WTC11 (cell line): Measurements from ENCODE around the gene MOB2.

Source experiments
- CTCF ChIP-seq: fragments of 200-600 bp; IDR thresholded peaks from 2 replicates; pipeline ENCODE4 v1.8.0; 2022; ENCODE audit warnings: antibody characterized with exemption
- E2F5 ChIP-seq: sonication (generic); formaldehyde crosslinking; IDR thresholded peaks from 2 replicates; pipeline ENCODE4 v1.8.1; 2022; ENCODE audit warnings: mild to moderate bottlenecking, moderate library complexity, missing genetic modification reagents
- JAZF1 ChIP-seq: fragments of 250-450 bp; sonication (Bioruptor Pico); IDR thresholded peaks from 2 replicates; pipeline ENCODE4 v1.9.0; 2021; ENCODE audit warnings: moderate library complexity, mild to moderate bottlenecking, inconsistent platforms
- JUN ChIP-seq: sonication (generic); formaldehyde crosslinking; IDR thresholded peaks from 2 replicates; pipeline ENCODE4 v1.8.0; 2023; ENCODE audit warnings: mild to moderate bottlenecking, missing genetic modification reagents
- KAT7 ChIP-seq: sonication (generic); formaldehyde crosslinking; IDR thresholded peaks from 2 replicates; pipeline ENCODE4 v1.8.1; 2023; ENCODE audit warnings: missing genetic modification reagents, mild to moderate bottlenecking, borderline replicate concordance
- RELA ChIP-seq: sonication (generic); formaldehyde crosslinking; IDR thresholded peaks from 2 replicates; pipeline ENCODE4 v1.8.1; 2022; ENCODE audit warnings: missing genetic modification reagents, mild to moderate bottlenecking, borderline replicate concordance
- ZNF416 ChIP-seq: fragments of 250-450 bp; sonication (Bioruptor Pico); IDR thresholded peaks from 2 replicates; pipeline ENCODE4 v1.9.0; 2021; ENCODE audit warnings: mild to moderate bottlenecking, inconsistent platforms

GRCh38 chr11:1518301-1518700 lies 31.7 kb upstream of the MOB2 start:
- no peak for TF ChIP-seq CTCF
- no peak for TF ChIP-seq RELA (CRISPR knock-in tag)
- no peak for TF ChIP-seq JUN (CRISPR knock-in tag)
- TF ChIP-seq ZNF416 (CRISPR knock-in tag), result no peak
- TF ChIP-seq E2F5 (CRISPR knock-in tag), result no peak
- TF ChIP-seq JAZF1 (CRISPR knock-in tag), result no peak
- no peak for TF ChIP-seq KAT7 (CRISPR knock-in tag)
